HCT116 (cell line): Measurements from ENCODE around the gene SLC27A1. TPM values are rescaled to one million over a fixed set of nuclear protein-coding genes. Genes with fewer than 3 reads are reported as not detected.

Source experiments
- ATAC-seq: fragments of 200-7000 bp; cut with Tn5 transposase; 2 replicates; pipeline ENCODE4 v1.9.1; 2020; ENCODE audit warnings: mild to moderate bottlenecking, moderate library complexity
- BruUV-seq: library from RNA; stranded (reverse); fragments of 400-500 nt; replicated peaks from 2 replicates; lab custom pipeline; 2021; lab: Mats Ljungman, UMichigan
- CTCF ChIA-PET: fragments of 300-600 bp; sonication (Branson Sonifier 250); formaldehyde crosslinking; loops from one replicate; lab custom pipeline; 2021; ENCODE audit warnings: antibody characterized with exemption; lab: Charles Lee
- POLR2A ChIA-PET: fragments of 300-600, 350-600 bp; sonication (Branson Sonifier 250); formaldehyde crosslinking; loops from one replicate; lab custom pipeline; 2021; ENCODE audit warnings: antibody characterized with exemption; lab: Charles Lee
- RAD21 ChIA-PET, 2 experiments: fragments of 300-600 bp; sonication (Branson Sonifier 250); formaldehyde crosslinking; loops; one replicate each; lab custom pipeline; 2023; ENCODE audit warnings: low total read pairs in 2 of 2; ENCODE audit not compliant: uncharacterized antibody in 2 of 2, unreplicated experiment in 2 of 2, low non-redundant PET in 1 of 2; lab: Charles Lee
- DNase-seq: peaks from one replicate; pipeline ENCODE4 v3.0.0-alpha.2; 2010; ENCODE audit warnings: low read depth, low spot score
- H2AFZ ChIP-seq: fragments of 200-600 bp; shearing (Covaris generic), sonication (generic); 2 replicates; pipeline ENCODE4 v1.6.1; 2017; ENCODE audit warnings: low read depth, mixed run types, mixed read lengths, antibody characterized with exemption, low read length; ENCODE audit not compliant: poor library complexity, severe bottlenecking
- H3K27ac ChIP-seq: 2 replicates; pipeline ENCODE4 v1.5.1; 2012; ENCODE audit warnings: low read depth, low read length
- H3K27me3 ChIP-seq: fragments of 200-600 bp; sonication (generic); 2 replicates; pipeline ENCODE4 v1.6.1; 2016; ENCODE audit warnings: mixed run types, low read length, mixed read lengths; ENCODE audit not compliant: insufficient read depth
- H3K36me3 ChIP-seq, 2 experiments: fragments of 200-500 bp in 1 of 2; fragments of 200-600 bp in 1 of 2; sonication (Bioruptor generic) in 1 of 2; sonication (generic) in 1 of 2; 2 replicates each; pipeline versions ENCODE4 v1.5.1 to v1.6.1; 2014 to 2016; ENCODE audit warnings: low read length in 2 of 2, inconsistent platforms in 1 of 2, mixed read lengths in 1 of 2, mixed run types in 1 of 2; ENCODE audit not compliant: insufficient read depth in 2 of 2, control insufficient read depth in 1 of 2
- H3K4me1 ChIP-seq, 2 experiments: fragments of 200-600 bp in 1 of 2; sonication (generic) in 1 of 2; 2 replicates each; pipeline versions ENCODE4 v1.5.1 to v1.6.1; 2012 to 2017; ENCODE audit warnings: low read length in 2 of 2, inconsistent platforms in 1 of 2, mild to moderate bottlenecking in 1 of 2, mixed read lengths in 1 of 2, mixed run types in 1 of 2, moderate library complexity in 1 of 2; ENCODE audit not compliant: insufficient read depth in 2 of 2, control insufficient read depth in 1 of 2
- H3K4me2 ChIP-seq: fragments of 200-600 bp; sonication (generic); 2 replicates; pipeline ENCODE4 v1.6.1; 2017; ENCODE audit warnings: mixed run types, low read length, mixed read lengths
- H3K4me3 ChIP-seq, 2 experiments: fragments of 200-600 bp in 1 of 2; sonication (generic) in 1 of 2; replicated peaks in 1 of 2; 2 replicates each; pipeline ENCODE4 v1.5.1; 2011 to 2016; ENCODE audit warnings: low read length in 2 of 2, control low read depth in 1 of 2, low read depth in 1 of 2, mild to moderate bottlenecking in 1 of 2, mixed read lengths in 1 of 2, mixed run types in 1 of 2
- H3K79me2 ChIP-seq: fragments of 200-600 bp; sonication (generic); 2 replicates; pipeline ENCODE4 v1.6.1; 2017; ENCODE audit warnings: mild to moderate bottlenecking, mixed run types, low read length, moderate library complexity, mixed read lengths; ENCODE audit not compliant: insufficient read depth
- H3K9ac ChIP-seq: fragments of 200-600 bp; sonication (generic); 2 replicates; pipeline ENCODE4 v1.6.1; 2016; ENCODE audit warnings: low read length, mixed read lengths
- H3K9me2 ChIP-seq: fragments of 200-600 bp; sonication (generic), shearing (Covaris generic); 2 replicates; pipeline ENCODE4 v1.6.1; 2017; ENCODE audit warnings: mixed run types, mild to moderate bottlenecking, moderate library complexity; ENCODE audit not compliant: insufficient read depth
- H3K9me3 ChIP-seq, 2 experiments: fragments of 200-500 bp in 1 of 2; fragments of 200-600 bp in 1 of 2; sonication (Bioruptor generic) in 1 of 2; sonication (generic) in 1 of 2; 2 replicates each; pipeline ENCODE4 v1.6.1; 2014 to 2017; ENCODE audit warnings: low read length in 2 of 2, mixed read lengths in 2 of 2, inconsistent platforms in 1 of 2, low read depth in 1 of 2, mild to moderate bottlenecking in 1 of 2, mixed run types in 1 of 2, moderate library complexity in 1 of 2; ENCODE audit not compliant: control insufficient read depth in 1 of 2, insufficient read depth in 1 of 2
- H4K20me1 ChIP-seq: fragments of 200-600 bp; sonication (generic), shearing (Covaris generic); 2 replicates; pipeline ENCODE4 v1.6.1; 2017; ENCODE audit warnings: mixed run types, mild to moderate bottlenecking, moderate library complexity; ENCODE audit not compliant: insufficient read depth
- EGR1 ChIP-seq: IDR thresholded peaks from 2 replicates; pipeline ENCODE4 v1.6.1; 2012; ENCODE audit warnings: low read depth
- ELF1 ChIP-seq: IDR thresholded peaks from 2 replicates; pipeline ENCODE4 v1.6.1; 2012; ENCODE audit warnings: low read depth, borderline replicate concordance
- EZH2 ChIP-seq: fragments of 200-600 bp; sonication (generic); IDR thresholded peaks from 2 replicates; pipeline ENCODE4 v1.6.1; 2017; ENCODE audit warnings: antibody characterized with exemption, mixed run types
- RAD21 ChIP-seq: IDR thresholded peaks from 2 replicates; pipeline ENCODE4 v1.6.1; 2012; ENCODE audit warnings: low read depth, mild to moderate bottlenecking
- SIN3A ChIP-seq: IDR thresholded peaks from 2 replicates; pipeline ENCODE4 v1.6.1; 2012; ENCODE audit warnings: low read depth
- YY1 ChIP-seq: IDR thresholded peaks from 2 replicates; pipeline ENCODE4 v1.6.1; 2011; ENCODE audit warnings: low read length, low read depth, moderate library complexity, mild to moderate bottlenecking; ENCODE audit not compliant: insufficient replicate concordance; ENCODE audit errors: extremely low read depth
- intact Hi-C: fragments of 100-400 bp; cut with micrococcal nuclease; formaldehyde crosslinking; loops from 2 replicates; pipeline ENCODE4 v1.10.0; 2022
- total RNA-seq: library from RNA; stranded (reverse); gene quantifications from one replicate; pipeline ENCODE4 v1.2.1, GENCODE V29; 2021; ENCODE audit not compliant: unreplicated experiment
- TF ChIP-seq, protein P1 (sequence below), 3 experiments: fragments of 200-600 bp in 1 of 3; sonication (generic) in 1 of 3; IDR thresholded peaks in 2 of 3; conservative IDR thresholded peaks in 1 of 3; 2 replicates each; pipeline ENCODE4 v1.5.1; 2012 to 2017; ENCODE audit warnings: low read depth in 2 of 3, low read length in 2 of 3, antibody characterized with exemption in 1 of 3, borderline replicate concordance in 1 of 3, control low read depth in 1 of 3, mild to moderate bottlenecking in 1 of 3, mixed read lengths in 1 of 3, mixed run types in 1 of 3, moderate library complexity in 1 of 3; ENCODE audit not compliant: insufficient read depth in 1 of 3
- TF ChIP-seq, protein P2 (sequence below): IDR thresholded peaks from 2 replicates; pipeline ENCODE4 v1.6.1; 2012

The SLC27A1 gene
- total RNA-seq, 1 experiment from 2014 or later = 22.5 TPM

GRCh38 chr19:17554968-17555479, 84.7 kb downstream of the SLC27A1 start:
- Histone ChIP-seq H3K27ac (peak overlapping the region; percentile 96; the same call in 1 of the 2 replicates), H3K9me2 (no peaks in the 10 kb centered on the region), H3K36me3 (peaks cover 10 to 17% of the 10 kb centered on the region in 2 experiments), H3K9me3 (no peaks in the 10 kb centered on the region), H3K4me1 (peaks cover 9 to 22% of the 10 kb centered on the region in 2 experiments; a peak in 3 of 4 replicates), H4K20me1 (no peaks in the 10 kb centered on the region), H3K27me3 (no peaks in the 10 kb centered on the region), H3K79me2 (peaks cover 39% of the 10 kb centered on the region), H3K4me3 (peak overlapping the region; percentile 77 to 100), H3K4me2 (peak overlapping the region; percentile 89), H3K9ac (peak overlapping the region; percentile 99), H2AFZ (peak overlapping the region; percentile 74)
- TF ChIP-seq, protein P1, sequence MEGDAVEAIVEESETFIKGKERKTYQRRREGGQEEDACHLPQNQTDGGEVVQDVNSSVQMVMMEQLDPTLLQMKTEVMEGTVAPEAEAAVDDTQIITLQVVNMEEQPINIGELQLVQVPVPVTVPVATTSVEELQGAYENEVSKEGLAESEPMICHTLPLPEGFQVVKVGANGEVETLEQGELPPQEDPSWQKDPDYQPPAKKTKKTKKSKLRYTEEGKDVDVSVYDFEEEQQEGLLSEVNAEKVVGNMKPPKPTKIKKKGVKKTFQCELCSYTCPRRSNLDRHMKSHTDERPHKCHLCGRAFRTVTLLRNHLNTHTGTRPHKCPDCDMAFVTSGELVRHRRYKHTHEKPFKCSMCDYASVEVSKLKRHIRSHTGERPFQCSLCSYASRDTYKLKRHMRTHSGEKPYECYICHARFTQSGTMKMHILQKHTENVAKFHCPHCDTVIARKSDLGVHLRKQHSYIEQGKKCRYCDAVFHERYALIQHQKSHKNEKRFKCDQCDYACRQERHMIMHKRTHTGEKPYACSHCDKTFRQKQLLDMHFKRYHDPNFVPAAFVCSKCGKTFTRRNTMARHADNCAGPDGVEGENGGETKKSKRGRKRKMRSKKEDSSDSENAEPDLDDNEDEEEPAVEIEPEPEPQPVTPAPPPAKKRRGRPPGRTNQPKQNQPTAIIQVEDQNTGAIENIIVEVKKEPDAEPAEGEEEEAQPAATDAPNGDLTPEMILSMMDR (IDR thresholded peaks at IDR 0.05 in 2 of 3, conservative IDR thresholded peaks at IDR 0.05 in 1 of 3; ENCODE audit: borderline replicate concordance in 1 of 3, insufficient read depth in 1 of 3, low read depth in 2 of 3, low read length in 2 of 3) = 0 out of 6 replicates have a peak, but pooled peaks of 1 of the 3 experiments have one; percentile 4
- TF ChIP-seq ELF1 = no peak
- no peak for TF ChIP-seq EZH2
- TF ChIP-seq YY1 = no peak
- TF ChIP-seq, protein P2, sequence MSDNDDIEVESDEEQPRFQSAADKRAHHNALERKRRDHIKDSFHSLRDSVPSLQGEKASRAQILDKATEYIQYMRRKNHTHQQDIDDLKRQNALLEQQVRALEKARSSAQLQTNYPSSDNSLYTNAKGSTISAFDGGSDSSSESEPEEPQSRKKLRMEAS = peak; percentile 89
- no peak for TF ChIP-seq RAD21
- no peak for TF ChIP-seq SIN3A
- no peak for TF ChIP-seq EGR1
- ChIA-PET CTCF (no interaction called here), POLR2A (no interaction called here), RAD21 (no interaction called here)
- DNase-seq (no peak), ATAC-seq (peak; percentile 20; the same call in 1 of the 2 replicates)
- intact Hi-C loops = loop anchor here (1.0 kb wide), 1 partner anchor 43 kb away; no protein-coding TSS in a partner anchor
- BruUV-seq = TSS peak; percentile 80
